ENCODE data around the gene HEATR9. TPM values are rescaled to one million over a fixed set of nuclear protein-coding genes. Genes with fewer than 3 reads are reported as not detected.

HEATR9 gene
- total and polyA plus RNA-seq, 4 donors = 0.08 TPM; not detected in 3

DNA sequence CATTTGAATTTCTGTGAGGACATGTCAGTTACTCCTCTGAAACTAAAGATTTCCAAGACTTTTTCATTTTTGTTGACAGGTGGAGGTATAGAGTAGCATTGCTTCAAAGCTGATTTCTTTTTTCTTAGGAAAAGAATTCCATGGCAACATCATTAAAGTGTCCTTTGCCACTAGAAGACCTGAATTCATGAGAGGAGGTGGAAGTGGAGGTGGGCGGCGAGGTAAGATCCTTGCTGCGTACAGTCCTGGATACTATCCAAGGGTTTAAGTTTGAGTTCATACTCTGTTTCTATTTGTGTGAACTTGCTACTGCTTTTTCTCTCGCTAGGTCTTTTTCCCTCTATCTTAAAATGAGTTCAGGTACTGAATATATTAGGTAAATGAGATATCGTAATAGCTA lies 26.5 kb downstream of the HEATR9 start:
- H3K4me3 ChIP-seq (ENCODE audit: low read depth in 1 of 3, low read length in 3 of 3) = no peak overlapping the region
- H3K36me3 ChIP-seq (ENCODE audit: control insufficient read depth in 4 of 4, insufficient read depth in 3 of 4, low read depth in 1 of 4, low read length in 3 of 4) = peaks cover 15 to 64% (median 47%) of the 10 kb centered on the region in 4 donors
- no peak overlapping the region for H3K9ac ChIP-seq (ENCODE audit: low read depth in 1 of 2, low read length in 2 of 2)
- no peaks in the 10 kb centered on the region for H3K4me1 ChIP-seq (ENCODE audit: control insufficient read depth in 4 of 4, insufficient read depth in 4 of 4, low read length in 3 of 4)
- no peaks in the 10 kb centered on the region for H3K9me3 ChIP-seq (ENCODE audit: control insufficient read depth in 4 of 4, low read length in 3 of 4)
- DNase-seq (ENCODE audit: low spot score) = no peak
- 98% methylated on average over 5 of the region's 5 CpGs for WGBS
- H3K27ac ChIP-seq (ENCODE audit: low read depth in 1 of 2, low read length in 2 of 2) = no peak overlapping the region
- no peaks in the 10 kb centered on the region for H3K27me3 ChIP-seq (ENCODE audit: control insufficient read depth in 4 of 4, insufficient read depth in 4 of 4, low read length in 3 of 4)
- no peak for TF ChIP-seq FOXA2 (IDR thresholded peaks at IDR 0.05)
- TF ChIP-seq YY1 (IDR thresholded peaks at IDR 0.05) = no peak
- no peak for TF ChIP-seq HNF4A (conservative IDR thresholded peaks at IDR 0.05)
- TF ChIP-seq, protein P1, sequence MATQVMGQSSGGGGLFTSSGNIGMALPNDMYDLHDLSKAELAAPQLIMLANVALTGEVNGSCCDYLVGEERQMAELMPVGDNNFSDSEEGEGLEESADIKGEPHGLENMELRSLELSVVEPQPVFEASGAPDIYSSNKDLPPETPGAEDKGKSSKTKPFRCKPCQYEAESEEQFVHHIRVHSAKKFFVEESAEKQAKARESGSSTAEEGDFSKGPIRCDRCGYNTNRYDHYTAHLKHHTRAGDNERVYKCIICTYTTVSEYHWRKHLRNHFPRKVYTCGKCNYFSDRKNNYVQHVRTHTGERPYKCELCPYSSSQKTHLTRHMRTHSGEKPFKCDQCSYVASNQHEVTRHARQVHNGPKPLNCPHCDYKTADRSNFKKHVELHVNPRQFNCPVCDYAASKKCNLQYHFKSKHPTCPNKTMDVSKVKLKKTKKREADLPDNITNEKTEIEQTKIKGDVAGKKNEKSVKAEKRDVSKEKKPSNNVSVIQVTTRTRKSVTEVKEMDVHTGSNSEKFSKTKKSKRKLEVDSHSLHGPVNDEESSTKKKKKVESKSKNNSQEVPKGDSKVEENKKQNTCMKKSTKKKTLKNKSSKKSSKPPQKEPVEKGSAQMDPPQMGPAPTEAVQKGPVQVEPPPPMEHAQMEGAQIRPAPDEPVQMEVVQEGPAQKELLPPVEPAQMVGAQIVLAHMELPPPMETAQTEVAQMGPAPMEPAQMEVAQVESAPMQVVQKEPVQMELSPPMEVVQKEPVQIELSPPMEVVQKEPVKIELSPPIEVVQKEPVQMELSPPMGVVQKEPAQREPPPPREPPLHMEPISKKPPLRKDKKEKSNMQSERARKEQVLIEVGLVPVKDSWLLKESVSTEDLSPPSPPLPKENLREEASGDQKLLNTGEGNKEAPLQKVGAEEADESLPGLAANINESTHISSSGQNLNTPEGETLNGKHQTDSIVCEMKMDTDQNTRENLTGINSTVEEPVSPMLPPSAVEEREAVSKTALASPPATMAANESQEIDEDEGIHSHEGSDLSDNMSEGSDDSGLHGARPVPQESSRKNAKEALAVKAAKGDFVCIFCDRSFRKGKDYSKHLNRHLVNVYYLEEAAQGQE (IDR thresholded peaks at IDR 0.05) = no peak
- TF ChIP-seq SP1 (IDR thresholded peaks at IDR 0.05) = no peak
- TF ChIP-seq, protein P2, sequence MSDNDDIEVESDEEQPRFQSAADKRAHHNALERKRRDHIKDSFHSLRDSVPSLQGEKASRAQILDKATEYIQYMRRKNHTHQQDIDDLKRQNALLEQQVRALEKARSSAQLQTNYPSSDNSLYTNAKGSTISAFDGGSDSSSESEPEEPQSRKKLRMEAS (IDR thresholded peaks at IDR 0.05) = no peak
- no peak for TF ChIP-seq GABPA (IDR thresholded peaks at IDR 0.05 in 1 of 2, conservative IDR thresholded peaks at IDR 0.05 in 1 of 2)
- TF ChIP-seq NR2F2 (IDR thresholded peaks at IDR 0.05) = no peak
- no peak for TF ChIP-seq TAF1 (conservative IDR thresholded peaks at IDR 0.05)
- TF ChIP-seq EGR1 (IDR thresholded peaks at IDR 0.05; ENCODE audit: low read depth in 2 of 2) = no peak
- no peak for TF ChIP-seq FOXA1 (IDR thresholded peaks at IDR 0.05)
- TF ChIP-seq RAD21 (IDR thresholded peaks at IDR 0.05) = no peak
- TF ChIP-seq, protein P3, sequence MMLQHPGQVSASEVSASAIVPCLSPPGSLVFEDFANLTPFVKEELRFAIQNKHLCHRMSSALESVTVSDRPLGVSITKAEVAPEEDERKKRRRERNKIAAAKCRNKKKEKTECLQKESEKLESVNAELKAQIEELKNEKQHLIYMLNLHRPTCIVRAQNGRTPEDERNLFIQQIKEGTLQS (IDR thresholded peaks at IDR 0.05) = no peak
- TF ChIP-seq, protein P4, sequence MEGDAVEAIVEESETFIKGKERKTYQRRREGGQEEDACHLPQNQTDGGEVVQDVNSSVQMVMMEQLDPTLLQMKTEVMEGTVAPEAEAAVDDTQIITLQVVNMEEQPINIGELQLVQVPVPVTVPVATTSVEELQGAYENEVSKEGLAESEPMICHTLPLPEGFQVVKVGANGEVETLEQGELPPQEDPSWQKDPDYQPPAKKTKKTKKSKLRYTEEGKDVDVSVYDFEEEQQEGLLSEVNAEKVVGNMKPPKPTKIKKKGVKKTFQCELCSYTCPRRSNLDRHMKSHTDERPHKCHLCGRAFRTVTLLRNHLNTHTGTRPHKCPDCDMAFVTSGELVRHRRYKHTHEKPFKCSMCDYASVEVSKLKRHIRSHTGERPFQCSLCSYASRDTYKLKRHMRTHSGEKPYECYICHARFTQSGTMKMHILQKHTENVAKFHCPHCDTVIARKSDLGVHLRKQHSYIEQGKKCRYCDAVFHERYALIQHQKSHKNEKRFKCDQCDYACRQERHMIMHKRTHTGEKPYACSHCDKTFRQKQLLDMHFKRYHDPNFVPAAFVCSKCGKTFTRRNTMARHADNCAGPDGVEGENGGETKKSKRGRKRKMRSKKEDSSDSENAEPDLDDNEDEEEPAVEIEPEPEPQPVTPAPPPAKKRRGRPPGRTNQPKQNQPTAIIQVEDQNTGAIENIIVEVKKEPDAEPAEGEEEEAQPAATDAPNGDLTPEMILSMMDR (IDR thresholded peaks at IDR 0.05; ENCODE audit: low read depth, low read length, missing input control) = no peak
- no peak for TF ChIP-seq RXRA (IDR thresholded peaks at IDR 0.05)
- TF ChIP-seq JUND (IDR thresholded peaks at IDR 0.05) = no peak
- TF ChIP-seq, protein P5, sequence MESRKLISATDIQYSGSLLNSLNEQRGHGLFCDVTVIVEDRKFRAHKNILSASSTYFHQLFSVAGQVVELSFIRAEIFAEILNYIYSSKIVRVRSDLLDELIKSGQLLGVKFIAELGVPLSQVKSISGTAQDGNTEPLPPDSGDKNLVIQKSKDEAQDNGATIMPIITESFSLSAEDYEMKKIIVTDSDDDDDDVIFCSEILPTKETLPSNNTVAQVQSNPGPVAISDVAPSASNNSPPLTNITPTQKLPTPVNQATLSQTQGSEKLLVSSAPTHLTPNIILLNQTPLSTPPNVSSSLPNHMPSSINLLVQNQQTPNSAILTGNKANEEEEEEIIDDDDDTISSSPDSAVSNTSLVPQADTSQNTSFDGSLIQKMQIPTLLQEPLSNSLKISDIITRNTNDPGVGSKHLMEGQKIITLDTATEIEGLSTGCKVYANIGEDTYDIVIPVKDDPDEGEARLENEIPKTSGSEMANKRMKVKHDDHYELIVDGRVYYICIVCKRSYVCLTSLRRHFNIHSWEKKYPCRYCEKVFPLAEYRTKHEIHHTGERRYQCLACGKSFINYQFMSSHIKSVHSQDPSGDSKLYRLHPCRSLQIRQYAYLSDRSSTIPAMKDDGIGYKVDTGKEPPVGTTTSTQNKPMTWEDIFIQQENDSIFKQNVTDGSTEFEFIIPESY (IDR thresholded peaks at IDR 0.05) = no peak
- no peak for TF ChIP-seq HNF4G (IDR thresholded peaks at IDR 0.05)
